Measurements from ENCODE around the gene RNF114. TPM values are rescaled to one million over a fixed set of nuclear protein-coding genes. Genes with fewer than 3 reads are reported as not detected.
A peak's percentile ranks its signal among the peaks of the same experiment; 100 is the strongest.

The RNF114 gene
- total RNA-seq, 1 donor from 2014 or later, result 138 TPM

DNA sequence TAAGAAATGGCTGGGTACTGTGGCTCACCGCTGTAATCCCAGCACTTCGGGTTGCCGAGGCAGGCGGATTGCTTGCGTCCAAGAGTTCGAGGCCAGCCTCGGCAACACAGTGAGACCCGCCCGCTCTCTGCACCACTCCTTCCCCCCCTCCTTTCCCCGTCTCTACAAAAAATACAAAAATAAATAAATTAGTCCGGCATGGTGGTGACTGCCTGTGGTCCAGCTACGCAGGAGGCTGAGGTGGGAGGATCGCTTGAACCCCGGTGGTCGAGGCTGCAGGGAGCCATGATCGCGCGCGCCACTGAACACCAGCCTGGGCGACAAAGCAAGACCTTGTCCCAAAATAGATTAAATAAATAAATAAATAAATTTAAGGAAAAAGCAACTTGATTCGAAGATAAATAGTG, 448 bp upstream of the RNF114 start:
- DNase-seq (ENCODE audit: low read depth), result no peak
- TF ChIP-seq, protein P1, sequence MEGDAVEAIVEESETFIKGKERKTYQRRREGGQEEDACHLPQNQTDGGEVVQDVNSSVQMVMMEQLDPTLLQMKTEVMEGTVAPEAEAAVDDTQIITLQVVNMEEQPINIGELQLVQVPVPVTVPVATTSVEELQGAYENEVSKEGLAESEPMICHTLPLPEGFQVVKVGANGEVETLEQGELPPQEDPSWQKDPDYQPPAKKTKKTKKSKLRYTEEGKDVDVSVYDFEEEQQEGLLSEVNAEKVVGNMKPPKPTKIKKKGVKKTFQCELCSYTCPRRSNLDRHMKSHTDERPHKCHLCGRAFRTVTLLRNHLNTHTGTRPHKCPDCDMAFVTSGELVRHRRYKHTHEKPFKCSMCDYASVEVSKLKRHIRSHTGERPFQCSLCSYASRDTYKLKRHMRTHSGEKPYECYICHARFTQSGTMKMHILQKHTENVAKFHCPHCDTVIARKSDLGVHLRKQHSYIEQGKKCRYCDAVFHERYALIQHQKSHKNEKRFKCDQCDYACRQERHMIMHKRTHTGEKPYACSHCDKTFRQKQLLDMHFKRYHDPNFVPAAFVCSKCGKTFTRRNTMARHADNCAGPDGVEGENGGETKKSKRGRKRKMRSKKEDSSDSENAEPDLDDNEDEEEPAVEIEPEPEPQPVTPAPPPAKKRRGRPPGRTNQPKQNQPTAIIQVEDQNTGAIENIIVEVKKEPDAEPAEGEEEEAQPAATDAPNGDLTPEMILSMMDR (IDR thresholded peaks at IDR 0.05; ENCODE audit: insufficient read depth, low read length, poor library complexity, severe bottlenecking), result no peak
- Histone ChIP-seq H3K4me3 (ENCODE audit: low read depth, low read length) (peak overlapping the region; percentile 20), H3K27me3 (ENCODE audit: control insufficient read depth, insufficient read depth, low read length) (no peaks in the 10 kb centered on the region), H3K36me3 (ENCODE audit: control insufficient read depth, insufficient read depth, low read length) (no peaks in the 10 kb centered on the region)

DNA sequence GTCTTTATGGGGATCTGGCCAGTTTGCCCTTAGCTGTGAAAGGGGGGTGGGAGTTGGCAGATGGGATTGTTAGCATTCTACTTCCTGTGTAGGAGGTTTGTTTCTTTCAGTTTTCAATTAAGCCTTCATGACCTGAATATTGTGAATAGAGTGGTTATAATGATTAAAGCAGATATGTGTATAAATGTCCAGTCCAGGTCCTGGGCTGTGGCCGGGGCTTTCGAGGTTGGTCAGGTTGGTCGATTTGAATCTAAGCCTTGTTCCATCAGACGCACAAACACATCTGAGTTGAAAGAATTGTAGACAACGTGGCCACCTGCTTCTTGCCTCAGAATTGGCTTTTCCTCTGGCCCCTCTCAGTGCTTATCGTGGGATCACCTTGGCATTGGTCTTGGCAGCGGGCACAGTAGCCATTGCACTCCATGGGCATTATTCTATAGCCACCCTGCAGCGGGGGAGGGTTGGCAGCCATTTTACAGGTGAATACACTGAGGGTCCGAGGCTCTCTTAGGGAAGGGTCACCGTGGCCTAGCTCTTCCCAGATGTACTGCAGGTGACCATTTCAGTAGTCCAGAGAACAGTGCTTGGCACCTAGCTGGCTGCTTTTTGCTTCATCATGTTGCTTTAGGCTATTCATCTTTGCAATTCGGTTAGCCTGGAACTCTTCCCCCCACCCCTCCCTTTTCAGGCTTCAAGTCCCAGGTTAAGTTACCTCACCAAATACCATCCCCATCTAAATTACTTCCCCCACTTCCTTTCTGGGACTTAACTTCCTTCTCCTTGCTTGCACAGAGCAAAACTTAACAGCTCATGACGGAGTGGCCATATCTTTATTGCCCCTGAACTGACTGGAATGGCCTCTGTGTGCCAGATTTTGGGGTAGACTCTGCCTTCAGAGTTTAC, 1.1 kb downstream of the RNF114 start:
- DNase-seq (ENCODE audit: low read depth), result no peak

DNA sequence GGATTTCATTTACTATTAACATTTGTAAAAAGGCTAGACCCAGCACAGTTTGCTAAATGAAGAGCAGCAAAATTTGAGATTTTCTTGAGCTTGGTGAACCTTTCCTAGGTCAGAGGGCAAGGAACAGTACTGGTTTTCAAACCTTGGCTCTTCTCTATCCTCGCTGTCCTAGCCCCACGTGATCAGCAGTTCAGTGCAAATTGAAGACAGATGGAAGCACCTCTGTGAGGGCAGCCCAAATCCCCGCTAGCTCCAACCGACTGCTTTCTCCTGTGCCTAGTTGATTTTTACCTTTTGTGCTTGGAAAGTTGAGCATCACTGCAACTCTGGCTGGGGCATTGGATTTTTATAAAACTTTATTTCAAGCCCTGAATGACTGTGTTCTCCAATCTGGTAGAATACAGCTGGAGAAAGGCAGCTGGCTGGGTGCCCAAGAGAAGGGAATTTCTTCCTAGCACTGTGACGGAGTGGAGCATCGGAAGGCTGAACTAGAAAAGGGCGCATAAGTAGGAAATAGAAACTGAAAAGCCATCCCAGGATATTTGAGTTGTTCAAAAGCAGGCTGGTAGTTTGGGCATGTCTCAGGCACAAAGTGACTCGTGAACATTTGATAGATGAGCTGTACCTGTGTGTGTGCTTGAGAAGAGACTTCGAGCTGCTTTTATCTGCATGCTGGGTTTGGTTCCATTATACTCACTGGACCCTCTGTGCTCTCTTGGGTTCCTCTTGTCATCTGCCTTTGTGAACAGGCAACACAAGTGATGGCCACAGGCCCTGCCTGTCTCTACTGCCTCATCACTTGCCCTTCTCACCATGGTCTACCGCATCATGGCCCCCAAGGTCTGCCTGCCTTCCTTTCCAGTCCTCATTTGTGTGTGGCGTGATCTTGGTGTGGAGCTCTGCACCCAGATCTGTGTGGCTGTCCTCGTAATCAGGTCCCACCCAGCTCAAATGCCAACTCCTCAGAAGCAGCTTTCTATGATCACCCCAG, 2.3 kb downstream of the RNF114 start:
- Histone ChIP-seq H3K36me3 (ENCODE audit: control insufficient read depth, insufficient read depth, low read length) (no peaks in the 10 kb centered on the region), H3K4me3 (ENCODE audit: low read depth, low read length) (no peak overlapping the region)

More for the DNA sequence above, 1.1 kb downstream of the RNF114 start:
- Histone ChIP-seq H3K36me3 (ENCODE audit: control insufficient read depth, insufficient read depth, low read length) (no peaks in the 10 kb centered on the region), H3K4me3 (ENCODE audit: low read depth, low read length) (peak overlapping the region; percentile 82), H3K27me3 (ENCODE audit: control insufficient read depth, insufficient read depth, low read length) (no peaks in the 10 kb centered on the region)
- TF ChIP-seq, protein P1 (IDR thresholded peaks at IDR 0.05; ENCODE audit: insufficient read depth, low read length, poor library complexity, severe bottlenecking), result no peak

DNA sequence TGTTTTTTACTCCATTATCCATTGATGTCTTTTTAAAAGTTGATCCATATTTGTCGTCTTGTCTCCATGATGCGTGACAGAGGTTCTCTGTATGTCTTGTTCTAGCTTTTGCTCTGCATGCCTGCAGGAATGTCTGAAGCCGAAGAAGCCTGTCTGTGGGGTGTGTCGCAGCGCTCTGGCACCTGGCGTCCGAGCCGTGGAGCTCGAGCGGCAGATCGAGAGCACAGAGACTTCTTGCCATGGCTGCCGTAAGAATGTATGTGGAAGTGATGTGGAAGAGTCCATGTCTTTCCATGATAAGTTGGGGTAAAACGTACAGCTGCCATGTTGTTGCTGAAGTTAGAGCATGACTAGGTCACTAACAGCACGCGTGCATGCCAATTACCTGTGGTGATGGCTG, 5.3 kb downstream of the RNF114 start:
- no peak for DNase-seq (ENCODE audit: low read depth)
- TF ChIP-seq, protein P1 (IDR thresholded peaks at IDR 0.05; ENCODE audit: insufficient read depth, low read length, poor library complexity, severe bottlenecking), result no peak
- Histone ChIP-seq H3K27me3 (ENCODE audit: control insufficient read depth, insufficient read depth, low read length) (no peaks in the 10 kb centered on the region), H3K4me3 (ENCODE audit: low read depth, low read length) (no peak overlapping the region), H3K36me3 (ENCODE audit: control insufficient read depth, insufficient read depth, low read length) (peaks cover 1% of the 10 kb centered on the region)

More for the DNA sequence above, 2.3 kb downstream of the RNF114 start:
- no peaks in the 10 kb centered on the region for H3K27me3 ChIP-seq (ENCODE audit: control insufficient read depth, insufficient read depth, low read length)
- no peak for DNase-seq (ENCODE audit: low read depth)
- TF ChIP-seq, protein P1 (IDR thresholded peaks at IDR 0.05; ENCODE audit: insufficient read depth, low read length, poor library complexity, severe bottlenecking), result no peak

DNA sequence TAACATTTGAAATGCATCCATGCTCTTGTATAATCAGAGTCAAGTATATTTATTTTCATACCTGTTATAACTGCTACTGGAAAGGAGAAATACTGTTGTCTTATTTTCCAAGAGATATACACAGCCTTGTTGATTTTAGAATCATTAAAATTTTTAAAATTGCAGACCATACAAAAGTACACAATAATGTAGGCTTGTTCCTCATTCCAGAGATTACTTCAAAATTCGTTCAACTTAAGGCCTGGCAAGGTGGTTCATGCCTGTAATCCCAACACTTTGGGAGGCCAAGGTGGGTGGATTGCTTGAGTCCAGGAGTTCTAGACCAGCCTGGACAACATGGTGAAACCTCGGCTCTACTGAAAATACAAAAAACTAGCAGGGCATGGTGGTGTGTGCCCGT, 6.1 kb downstream of the RNF114 start:
- H3K27me3 ChIP-seq (ENCODE audit: control insufficient read depth, insufficient read depth, low read length), result no peaks in the 10 kb centered on the region
- no peak for DNase-seq (ENCODE audit: low read depth)
- TF ChIP-seq, protein P1 (IDR thresholded peaks at IDR 0.05; ENCODE audit: insufficient read depth, low read length, poor library complexity, severe bottlenecking), result no peak
- no peak overlapping the region for H3K4me3 ChIP-seq (ENCODE audit: low read depth, low read length)
- peaks cover 1% of the 10 kb centered on the region for H3K36me3 ChIP-seq (ENCODE audit: control insufficient read depth, insufficient read depth, low read length)

All from kidney epithelial cell (primary cell).